HG03521 (cell line): Measurements from ENCODE around the gene ZBTB7C.

ENCODE experiments used
- ATAC-seq: cut with Tn5 transposase; IDR thresholded peaks from one replicate; pipeline ENCODE4 v1.9.1; 2021; ENCODE audit warnings: mild to moderate bottlenecking, moderate library complexity; ENCODE audit not compliant: unreplicated experiment

Gene ZBTB7C

GRCh38 chr18:48153613-48154481, 255.3 kb downstream of the ZBTB7C start:
- no peak for ATAC-seq

- no peak for ATAC-seq
Measured at GRCh38 chr18:48152549-48152948, 256.6 kb downstream of the ZBTB7C start.

- ATAC-seq: no peak
Measured at GRCh38 chr18:48151421-48152065, 257.6 kb downstream of the ZBTB7C start.

GRCh38 chr18:48149020-48149685, 260.0 kb downstream of the ZBTB7C start:
- ATAC-seq: no peak

GRCh38 chr18:48142994-48143393, 266.2 kb downstream of the ZBTB7C start:
- ATAC-seq: no peak

- ATAC-seq: no peak
Measured at GRCh38 chr18:48142353-48142752, 266.8 kb downstream of the ZBTB7C start.

- no peak for ATAC-seq
Measured at GRCh38 chr18:48140731-48141130, 268.5 kb downstream of the ZBTB7C start.

- ATAC-seq: no peak
Measured at GRCh38 chr18:48139431-48140347, 269.5 kb downstream of the ZBTB7C start.

- no peak for ATAC-seq
Measured at GRCh38 chr18:48138660-48139430, 270.3 kb downstream of the ZBTB7C start.

- no peak for ATAC-seq
Measured at GRCh38 chr18:48138210-48138609, 271.0 kb downstream of the ZBTB7C start.

- no peak for ATAC-seq
Measured at GRCh38 chr18:48137374-48138081, 271.7 kb downstream of the ZBTB7C start.

- no peak for ATAC-seq
Measured at GRCh38 chr18:48136827-48137373, 272.3 kb downstream of the ZBTB7C start.

- ATAC-seq: no peak
Measured at GRCh38 chr18:48136051-48136826, 272.9 kb downstream of the ZBTB7C start.

- ATAC-seq: no peak
Measured at GRCh38 chr18:48135436-48135966, 273.7 kb downstream of the ZBTB7C start.

- ATAC-seq: no peak
Measured at GRCh38 chr18:48134609-48135008, 274.6 kb downstream of the ZBTB7C start.

- ATAC-seq: no peak
Measured at GRCh38 chr18:48133671-48134251, 275.4 kb downstream of the ZBTB7C start.

- ATAC-seq: no peak
Measured at GRCh38 chr18:48132797-48133655, 276.2 kb downstream of the ZBTB7C start.
